Uterus (tissue), 4 donors: ENCODE data around the gene SPEG. TPM values are rescaled to one million over a fixed set of nuclear protein-coding genes. Genes with fewer than 3 reads are reported as not detected.

Experiments
- DNase-seq, 2 donors: peaks; one replicate each; pipeline ENCODE4 v3.0.0-alpha.2; 2019 to 2020
- H3K27ac ChIP-seq, 2 donors: fragments of 200-600 bp; sonication (generic); 1 replicate in 1 of 2; 2 replicates in 1 of 2; pipeline ENCODE4 v1.5.1; 2016 to 2018
- H3K27me3 ChIP-seq, 2 donors: fragments of 200-600 bp; sonication (generic); one replicate each; pipeline ENCODE4 v1.5.1; 2018 to 2019; ENCODE audit warnings: control low read depth in 1 of 2
- H3K36me3 ChIP-seq, 2 donors: fragments of 200-600 bp; sonication (generic); one replicate each; pipeline ENCODE4 v1.5.1; 2019; ENCODE audit warnings: control low read depth in 1 of 2
- H3K4me1 ChIP-seq, 2 donors: fragments of 200-600 bp; sonication (generic); one replicate each; pipeline ENCODE4 v1.5.1; 2018 to 2019; ENCODE audit warnings: control low read depth in 1 of 2
- H3K4me3 ChIP-seq, 2 donors: fragments of 200-600 bp; sonication (generic); 1 replicate in 1 of 2; 2 replicates in 1 of 2; pipeline ENCODE4 v1.5.1; 2018 to 2019; ENCODE audit warnings: mild to moderate bottlenecking in 1 of 2
- H3K9me3 ChIP-seq, 2 donors: fragments of 200-600 bp; sonication (generic); one replicate each; pipeline ENCODE4 v1.5.1; 2019; ENCODE audit warnings: control low read depth in 1 of 2
- CTCF ChIP-seq, 4 experiments: fragments of 200-600 bp in 2 of 4; fragments of 450-650 bp in 2 of 4; sonication (generic) in 2 of 4; IDR thresholded peaks; one replicate each; pipeline ENCODE4 v1.5.1; 2016 to 2019; ENCODE audit warnings: antibody characterized with exemption in 4 of 4, mild to moderate bottlenecking in 2 of 4, moderate library complexity in 1 of 4
- POLR2A ChIP-seq, 2 donors: fragments of 450-650 bp; IDR thresholded peaks; one replicate each; pipeline ENCODE4 v1.6.1; 2016; ENCODE audit warnings: antibody characterized with exemption in 2 of 2, mild to moderate bottlenecking in 1 of 2, moderate library complexity in 1 of 2
- intact Hi-C: fragments of 100-400 bp; cut with DNase I; formaldehyde crosslinking; loops from one replicate; pipeline ENCODE4 v1.15.1; 2023; ENCODE audit warnings: low total_unique reads
- total RNA-seq, 4 donors: library from RNA; depleted of rRNA in 3 of 4; stranded (reverse); fragments of >200 nt in 3 of 4; gene quantifications; one replicate each; pipeline versions ENCODE4 v1.1.0 to v1.2.4, GENCODE V29; 2014 to 2023
- donor health status: DM: yes; HTN: yes; CAD: no.

Gene SPEG
- total RNA-seq, 4 donors from 2014 or later, result 22.9 to 318 (median 36.1) TPM

- Histone ChIP-seq H3K27me3 (no peaks in the 10 kb centered on the region), H3K27ac (no peak overlapping the region), H3K4me1 (peaks cover 0 to 5% of the 10 kb centered on the region in 2 donors), H3K9me3 (no peaks in the 10 kb centered on the region), H3K36me3 (no peaks in the 10 kb centered on the region), H3K4me3 (no peak overlapping the region)
- intact Hi-C loops, result loop anchor here (5.0 kb wide), 1 partner anchor 50 kb away; no protein-coding TSS in a partner anchor
- DNase-seq, result no peak
- TF ChIP-seq POLR2A (IDR thresholded peaks at IDR 0.05) (no peak), CTCF (IDR thresholded peaks at IDR 0.05) (no peak)
Measured at GRCh38 chr2:219477179-219477578, 42.5 kb downstream of the SPEG start.

GRCh38 chr2:219477815-219478214 lies 43.2 kb downstream of the SPEG start:
- no peak overlapping the region for H3K4me3 ChIP-seq
- TF ChIP-seq POLR2A (IDR thresholded peaks at IDR 0.05), result no peak
- TF ChIP-seq CTCF (IDR thresholded peaks at IDR 0.05), result no peak
- H3K27me3 ChIP-seq, result no peaks in the 10 kb centered on the region
- H3K36me3 ChIP-seq, result no peaks in the 10 kb centered on the region
- peaks cover 0 to 5% of the 10 kb centered on the region in 2 donors for H3K4me1 ChIP-seq
- H3K9me3 ChIP-seq, result no peaks in the 10 kb centered on the region
- no peak for DNase-seq
- intact Hi-C loops, result loop anchor here (5.0 kb wide), 1 partner anchor 49 kb away; no protein-coding TSS in a partner anchor
- no peak overlapping the region for H3K27ac ChIP-seq

- H3K36me3 ChIP-seq, result no peaks in the 10 kb centered on the region
- intact Hi-C loops, result loop anchor here (5.0 kb wide), 1 partner anchor 48 kb away; no protein-coding TSS in a partner anchor
- no peak overlapping the region for H3K27ac ChIP-seq
Measured at GRCh38 chr2:219478916-219479315, 44.3 kb downstream of the SPEG start.

GRCh38 chr2:219480004-219480403 lies 45.4 kb downstream of the SPEG start:
- H3K4me1 ChIP-seq, result peaks cover 0 to 5% of the 10 kb centered on the region in 2 donors
- no peaks in the 10 kb centered on the region for H3K9me3 ChIP-seq

More at GRCh38 chr2:219478916-219479315, 44.3 kb downstream of the SPEG start:
- TF ChIP-seq CTCF (IDR thresholded peaks at IDR 0.05), result no peak
- no peak for TF ChIP-seq POLR2A (IDR thresholded peaks at IDR 0.05)
- Histone ChIP-seq H3K27me3 (no peaks in the 10 kb centered on the region), H3K9me3 (no peaks in the 10 kb centered on the region), H3K4me1 (peaks cover 0 to 5% of the 10 kb centered on the region in 2 donors), H3K4me3 (no peak overlapping the region)
- no peak for DNase-seq

More at GRCh38 chr2:219480004-219480403, 45.4 kb downstream of the SPEG start:
- Histone ChIP-seq H3K36me3 (no peaks in the 10 kb centered on the region), H3K27ac (no peak overlapping the region), H3K27me3 (no peaks in the 10 kb centered on the region), H3K4me3 (no peak overlapping the region)
- DNase-seq, result no peak
- no peak for TF ChIP-seq CTCF (IDR thresholded peaks at IDR 0.05)
- TF ChIP-seq POLR2A (IDR thresholded peaks at IDR 0.05), result no peak
- intact Hi-C loops, result no loop called here
